Activated CD8-positive, alpha-beta T cell treated with anti-CD3 and anti-CD28 coated beads for 36 hours (primary cell): ENCODE data around the gene FABP1. TPM values are rescaled to one million over a fixed set of nuclear protein-coding genes. Genes with fewer than 3 reads are reported as not detected.

Source experiments
- ATAC-seq: fragments of 200-7000 bp; cut with Tn5 transposase; one replicate; pipeline ENCODE4 v1.10.0; 2021; ENCODE audit warnings: mild to moderate bottlenecking, moderate library complexity
- CTCF ChIA-PET: fragments of 350-600 bp; sonication (Branson Sonifier 250); formaldehyde crosslinking; loops from one replicate; lab custom pipeline; 2021; ENCODE audit warnings: antibody characterized with exemption; lab: Charles Lee
- POLR2A ChIA-PET: fragments of 350-600 bp; sonication (Branson Sonifier 250); formaldehyde crosslinking; loops from one replicate; lab custom pipeline; 2021; ENCODE audit warnings: antibody characterized with exemption; lab: Charles Lee
- DNase-seq: peaks from one replicate; pipeline ENCODE4 v3.0.0-alpha.2; 2020
- H3K27ac Mint-ChIP-seq: one replicate; pipeline ENCODE4 v1.8.0; 2021; ENCODE audit warnings: mild to moderate bottlenecking, mixed read lengths
- H3K27me3 Mint-ChIP-seq: one replicate; pipeline ENCODE4 v1.8.0; 2021; ENCODE audit warnings: mixed read lengths
- H3K36me3 Mint-ChIP-seq: one replicate; pipeline ENCODE4 v1.8.0; 2021; ENCODE audit warnings: low read depth, mixed read lengths
- H3K4me1 Mint-ChIP-seq: one replicate; pipeline ENCODE4 v1.8.0; 2021; ENCODE audit warnings: low read depth, mixed read lengths
- H3K4me3 Mint-ChIP-seq: one replicate; pipeline ENCODE4 v1.8.0; 2021; ENCODE audit warnings: mild to moderate bottlenecking, moderate library complexity, mixed read lengths
- H3K9me3 Mint-ChIP-seq: one replicate; pipeline ENCODE4 v1.8.0; 2021; ENCODE audit warnings: mixed read lengths
- CTCF ChIP-seq: fragments of 200-600 bp; IDR thresholded peaks from one replicate; pipeline ENCODE4 v1.8.0; 2022; ENCODE audit warnings: antibody characterized with exemption, mild to moderate bottlenecking
- intact Hi-C: fragments of 100-400 bp; cut with micrococcal nuclease; formaldehyde crosslinking; loops from one replicate; pipeline ENCODE4 v1.10.0; 2022
- total RNA-seq, 2 experiments: library from RNA; stranded (reverse); gene quantifications; one replicate each; pipeline ENCODE4 v1.2.3, GENCODE V29; 2021

Gene FABP1
- total RNA-seq, 2 experiments from 2014 or later = not detected

GRCh38 chr2:88115825-88116518, 11.9 kb downstream of the FABP1 start:
- no peak for ATAC-seq
- Mint-ChIP-seq H3K4me1 (no peaks in the 10 kb centered on the region), H3K36me3 (no peaks in the 10 kb centered on the region), H3K27me3 (no peaks in the 10 kb centered on the region), H3K4me3 (no peak overlapping the region), H3K9me3 (no peaks in the 10 kb centered on the region), H3K27ac (no peak overlapping the region)
- no peak for DNase-seq
- intact Hi-C loops = no loop called here
- ChIA-PET POLR2A (no interaction called here), CTCF (no interaction called here)
- TF ChIP-seq CTCF = no peak

GRCh38 chr2:88114889-88115288, 13.0 kb downstream of the FABP1 start:
- no peak for DNase-seq
- Mint-ChIP-seq H3K27me3 (no peaks in the 10 kb centered on the region), H3K4me1 (no peaks in the 10 kb centered on the region), H3K4me3 (no peak overlapping the region), H3K36me3 (no peaks in the 10 kb centered on the region), H3K27ac (no peak overlapping the region), H3K9me3 (no peaks in the 10 kb centered on the region)
- ChIA-PET POLR2A (no interaction called here), CTCF (interaction anchor here (1.6 kb wide), 1 partner anchor 54 kb away, joined by 7 read pairs; no protein-coding TSS in a partner anchor)
- intact Hi-C loops = no loop called here
- TF ChIP-seq CTCF = no peak
- no peak for ATAC-seq

- ChIA-PET POLR2A (no interaction called here), CTCF (no interaction called here)
- Mint-ChIP-seq H3K27ac (no peak overlapping the region), H3K27me3 (no peaks in the 10 kb centered on the region), H3K9me3 (no peaks in the 10 kb centered on the region), H3K4me1 (no peaks in the 10 kb centered on the region), H3K4me3 (no peak overlapping the region), H3K36me3 (no peaks in the 10 kb centered on the region)
- DNase-seq (no peak), ATAC-seq (no peak)
- TF ChIP-seq CTCF = no peak
- intact Hi-C loops = no loop called here
Observed at GRCh38 chr2:88113069-88113468, 14.8 kb downstream of the FABP1 start.

GRCh38 chr2:88110830-88111229, 17.0 kb downstream of the FABP1 start:
- Mint-ChIP-seq H3K9me3 (no peaks in the 10 kb centered on the region), H3K27ac (no peak overlapping the region), H3K36me3 (no peaks in the 10 kb centered on the region), H3K4me3 (no peak overlapping the region), H3K4me1 (no peaks in the 10 kb centered on the region), H3K27me3 (no peaks in the 10 kb centered on the region)
- ChIA-PET CTCF (interaction anchor here (1.1 kb wide), 1 partner anchor 50 kb away, joined by 3 read pairs; no protein-coding TSS in a partner anchor), POLR2A (no interaction called here)
- TF ChIP-seq CTCF = no peak
- no peak for ATAC-seq
- no peak for DNase-seq
- intact Hi-C loops = no loop called here

- Mint-ChIP-seq H3K36me3 (no peaks in the 10 kb centered on the region), H3K4me1 (no peaks in the 10 kb centered on the region), H3K27ac (no peak overlapping the region), H3K27me3 (peaks cover 1% of the 10 kb centered on the region), H3K4me3 (no peak overlapping the region), H3K9me3 (no peaks in the 10 kb centered on the region)
- ChIA-PET POLR2A (no interaction called here), CTCF (no interaction called here)
- no peak for TF ChIP-seq CTCF
- DNase-seq (no peak), ATAC-seq (no peak)
- intact Hi-C loops = no loop called here
Observed at GRCh38 chr2:88108796-88109195, 19.1 kb downstream of the FABP1 start.
